Measurements from ENCODE around the gene ARRDC5. TPM values are rescaled to one million over a fixed set of nuclear protein-coding genes. Genes with fewer than 3 reads are reported as not detected.
"Not testable (repeated sequence)": the region's sequence is repeated elsewhere in the genome, so short reads cannot be mapped to it uniquely, and the experiment has no call there.

ARRDC5 gene
- total RNA-seq, 1 experiment from 2014 or later, result not detected

DNA sequence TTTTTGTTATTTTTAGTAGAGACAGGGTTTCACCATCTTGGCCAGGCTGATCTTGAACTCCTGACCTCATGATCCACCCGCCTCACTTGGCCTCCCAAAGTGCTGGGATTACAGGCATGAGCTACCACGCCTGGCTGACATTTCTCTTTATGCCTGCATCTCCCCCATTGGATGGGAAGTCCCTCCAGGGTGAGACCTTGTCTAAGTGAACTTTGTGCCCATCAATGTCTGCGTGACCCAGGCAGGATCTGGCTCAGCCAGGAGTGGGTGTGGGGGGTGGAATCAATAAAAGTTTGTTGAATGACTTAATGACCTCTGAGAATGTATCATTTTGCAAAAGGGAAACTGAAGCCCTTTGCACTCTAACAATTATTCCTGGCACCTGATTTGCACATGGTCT is 1.8 kb upstream of the ARRDC5 start:
- Histone ChIP-seq H2BK5ac (ENCODE audit: insufficient read length, low read length) (no peak overlapping the region), H3K9me3 (ENCODE audit: control insufficient read depth, low read depth, low read length) (no peaks in the 10 kb centered on the region), H2AK5ac (ENCODE audit: insufficient read length, low read length) (no peak overlapping the region), H3K27ac (ENCODE audit: insufficient read length, low read depth, low read length) (no peak overlapping the region), H2BK12ac (ENCODE audit: insufficient read length, low read depth, low read length) (no peak overlapping the region), H2AFZ (ENCODE audit: low read length) (no peak overlapping the region), H3K79me1 (ENCODE audit: insufficient read depth, low read depth, low read length, poor library complexity, severe bottlenecking) (no peaks in the 10 kb centered on the region), H3K23ac (ENCODE audit: insufficient read length, low read depth, low read length) (no peak overlapping the region), H4K5ac (ENCODE audit: insufficient read length, low read depth, low read length) (no peak overlapping the region), H4K20me1 (ENCODE audit: control insufficient read depth, insufficient read depth, insufficient read length) (no peaks in the 10 kb centered on the region), H3K4me2 (ENCODE audit: insufficient read depth, insufficient read length, low read length) (no peak overlapping the region), H2BK15ac (ENCODE audit: low read depth, low read length) (no peak overlapping the region), H3K27me3 (ENCODE audit: insufficient read depth, low read length) (no peaks in the 10 kb centered on the region), H4K8ac (replicated peaks; ENCODE audit: insufficient read length, low read depth, low read length) (no peak overlapping the region), H2BK120ac (ENCODE audit: low read depth, low read length, poor library complexity, severe bottlenecking) (no peak overlapping the region), H3K23me2 (ENCODE audit: insufficient read length, low read depth, low read length, poor library complexity, severe bottlenecking) (no peaks in the 10 kb centered on the region), H3K4me1 (ENCODE audit: insufficient read depth, low read length) (no peaks in the 10 kb centered on the region), H3K56ac (ENCODE audit: insufficient read length, low read depth, low read length) (no peak overlapping the region), H3T11ph (ENCODE audit: low read length) (no peak overlapping the region), H3K79me2 (ENCODE audit: insufficient read depth, low read length) (no peaks in the 10 kb centered on the region), H2BK20ac (ENCODE audit: low read depth, low read length, poor library complexity, severe bottlenecking) (no peak overlapping the region), H3K14ac (ENCODE audit: insufficient read depth, low read length) (no peak overlapping the region), H3K18ac (ENCODE audit: insufficient read length, low read depth, low read length) (no peak overlapping the region), H3K4ac (ENCODE audit: low read depth, low read length) (no peak overlapping the region), H4K91ac (ENCODE audit: insufficient read length, low read depth, low read length) (no peak overlapping the region), H3K9ac (ENCODE audit: extremely low read depth, insufficient read length, low read length) (no peak overlapping the region)
- no peaks in the 10 kb centered on the region; a peak in 1 of 5 replicates for H3K9me3 Mint-ChIP-seq
- H3K36me3 Mint-ChIP-seq (ENCODE audit: insufficient read depth in 1 of 3, low read depth in 3 of 3), result no peaks in the 10 kb centered on the region
- TF ChIP-seq, protein P1, sequence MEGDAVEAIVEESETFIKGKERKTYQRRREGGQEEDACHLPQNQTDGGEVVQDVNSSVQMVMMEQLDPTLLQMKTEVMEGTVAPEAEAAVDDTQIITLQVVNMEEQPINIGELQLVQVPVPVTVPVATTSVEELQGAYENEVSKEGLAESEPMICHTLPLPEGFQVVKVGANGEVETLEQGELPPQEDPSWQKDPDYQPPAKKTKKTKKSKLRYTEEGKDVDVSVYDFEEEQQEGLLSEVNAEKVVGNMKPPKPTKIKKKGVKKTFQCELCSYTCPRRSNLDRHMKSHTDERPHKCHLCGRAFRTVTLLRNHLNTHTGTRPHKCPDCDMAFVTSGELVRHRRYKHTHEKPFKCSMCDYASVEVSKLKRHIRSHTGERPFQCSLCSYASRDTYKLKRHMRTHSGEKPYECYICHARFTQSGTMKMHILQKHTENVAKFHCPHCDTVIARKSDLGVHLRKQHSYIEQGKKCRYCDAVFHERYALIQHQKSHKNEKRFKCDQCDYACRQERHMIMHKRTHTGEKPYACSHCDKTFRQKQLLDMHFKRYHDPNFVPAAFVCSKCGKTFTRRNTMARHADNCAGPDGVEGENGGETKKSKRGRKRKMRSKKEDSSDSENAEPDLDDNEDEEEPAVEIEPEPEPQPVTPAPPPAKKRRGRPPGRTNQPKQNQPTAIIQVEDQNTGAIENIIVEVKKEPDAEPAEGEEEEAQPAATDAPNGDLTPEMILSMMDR (conservative IDR thresholded peaks at IDR 0.05), result no peak
- DNase-seq, result no peak
- H3K27ac Mint-ChIP-seq, result no peak overlapping the region
- H3K27me3 Mint-ChIP-seq (ENCODE audit: low read depth), result peaks cover 48% of the 10 kb centered on the region
- no CpG with 5 or more reads among the region's 3 CpGs for WGBS (ENCODE audit: extremely low coverage, insufficient read length, low lambda C conversion rate)
- H3K4me1 Mint-ChIP-seq, result peaks cover 9 to 18% of the 10 kb centered on the region in 2 experiments
- no peak overlapping the region for H3K4me3 Mint-ChIP-seq

- not testable (repeated sequence) for H3K9me3 Mint-ChIP-seq; H4K8ac ChIP-seq (replicated peaks; ENCODE audit: insufficient read length, low read depth, low read length); H3K27ac Mint-ChIP-seq; H4K20me1 ChIP-seq (ENCODE audit: control insufficient read depth, insufficient read depth, insufficient read length); H4K91ac ChIP-seq (ENCODE audit: insufficient read length, low read depth, low read length); H3K4ac ChIP-seq (ENCODE audit: low read depth, low read length); H2BK5ac ChIP-seq (ENCODE audit: insufficient read length, low read length); H2BK20ac ChIP-seq (ENCODE audit: low read depth, low read length, poor library complexity, severe bottlenecking); H3K36me3 Mint-ChIP-seq (ENCODE audit: insufficient read depth in 1 of 3, low read depth in 3 of 3); H3K79me1 ChIP-seq (ENCODE audit: insufficient read depth, low read depth, low read length, poor library complexity, severe bottlenecking); H2AFZ ChIP-seq (ENCODE audit: low read length); H3K23ac ChIP-seq (ENCODE audit: insufficient read length, low read depth, low read length); H3K18ac ChIP-seq (ENCODE audit: insufficient read length, low read depth, low read length); H3K4me3 Mint-ChIP-seq; H3K27me3 ChIP-seq (ENCODE audit: insufficient read depth, low read length); H3K9me3 ChIP-seq (ENCODE audit: control insufficient read depth, low read depth, low read length); H3K4me2 ChIP-seq (ENCODE audit: insufficient read depth, insufficient read length, low read length); DNase-seq; H2BK15ac ChIP-seq (ENCODE audit: low read depth, low read length); H3K27ac ChIP-seq (ENCODE audit: insufficient read length, low read depth, low read length); H3T11ph ChIP-seq (ENCODE audit: low read length); H2AK5ac ChIP-seq (ENCODE audit: insufficient read length, low read length); H3K23me2 ChIP-seq (ENCODE audit: insufficient read length, low read depth, low read length, poor library complexity, severe bottlenecking); H4K5ac ChIP-seq (ENCODE audit: insufficient read length, low read depth, low read length); H2BK12ac ChIP-seq (ENCODE audit: insufficient read length, low read depth, low read length); H3K56ac ChIP-seq (ENCODE audit: insufficient read length, low read depth, low read length); H3K4me1 ChIP-seq (ENCODE audit: insufficient read depth, low read length); H3K14ac ChIP-seq (ENCODE audit: insufficient read depth, low read length); H3K79me2 ChIP-seq (ENCODE audit: insufficient read depth, low read length); H2BK120ac ChIP-seq (ENCODE audit: low read depth, low read length, poor library complexity, severe bottlenecking); H3K9ac ChIP-seq (ENCODE audit: extremely low read depth, insufficient read length, low read length)
- Mint-ChIP-seq H3K27me3 (ENCODE audit: low read depth) (peaks cover 53% of the 10 kb centered on the region), H3K4me1 (peaks cover 3 to 11% of the 10 kb centered on the region in 2 experiments; a peak in 2 of 4 replicates)
- no CpG with 5 or more reads among the region's 13 CpGs for WGBS (ENCODE audit: extremely low coverage, insufficient read length, low lambda C conversion rate)
Observed at GRCh38 chr19:4900879-4901278, 1.8 kb downstream of the ARRDC5 start.

Data from H9 (cell line).